GM12865 (cell line): ENCODE results near the gene AEBP1.

Experiments
- DNase-seq: peaks from one replicate; pipeline ENCODE4 v3.0.0; 2010; ENCODE audit warnings: low read depth
- H3K4me3 ChIP-seq: 2 replicates; pipeline ENCODE4 v1.5.1; 2011; ENCODE audit warnings: mild to moderate bottlenecking, low read depth, low read length, control low read depth
- TF ChIP-seq, protein P1 (sequence below): IDR thresholded peaks from 2 replicates; pipeline ENCODE4 v1.5.1; 2011; ENCODE audit warnings: low read length, control low read depth, low read depth, inconsistent platforms; ENCODE audit not compliant: insufficient read depth; ENCODE audit errors: missing control alignments

Gene AEBP1

DNA sequence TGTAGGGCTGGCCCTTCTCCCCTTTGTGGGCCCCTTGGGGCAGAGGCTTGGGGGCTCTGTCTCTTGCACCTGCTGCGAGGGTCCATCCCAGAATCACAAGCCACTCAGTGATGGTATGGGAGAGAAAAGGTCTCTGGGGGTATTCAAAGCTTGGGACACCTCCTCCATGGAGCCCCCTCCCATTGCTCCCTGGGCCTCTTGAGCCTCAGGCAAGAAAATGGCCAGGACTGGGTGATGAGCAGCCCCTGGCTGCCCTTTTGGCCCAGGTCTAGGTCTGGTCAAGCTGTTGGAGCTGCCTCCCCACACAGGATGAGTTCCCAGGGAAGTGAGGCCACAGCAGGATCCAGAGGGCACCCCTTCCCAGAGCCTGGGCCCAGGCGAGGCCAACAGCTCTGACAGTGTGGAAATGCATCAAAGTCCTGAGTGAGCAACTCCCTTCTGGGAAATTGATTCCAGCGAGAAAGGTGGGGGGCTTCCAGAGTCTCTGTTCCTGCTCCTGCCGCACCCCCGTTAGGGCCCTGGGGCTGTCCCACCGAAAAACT is 40.4 kb downstream of the AEBP1 start:
- DNase-seq = no peak
- TF ChIP-seq, protein P1, sequence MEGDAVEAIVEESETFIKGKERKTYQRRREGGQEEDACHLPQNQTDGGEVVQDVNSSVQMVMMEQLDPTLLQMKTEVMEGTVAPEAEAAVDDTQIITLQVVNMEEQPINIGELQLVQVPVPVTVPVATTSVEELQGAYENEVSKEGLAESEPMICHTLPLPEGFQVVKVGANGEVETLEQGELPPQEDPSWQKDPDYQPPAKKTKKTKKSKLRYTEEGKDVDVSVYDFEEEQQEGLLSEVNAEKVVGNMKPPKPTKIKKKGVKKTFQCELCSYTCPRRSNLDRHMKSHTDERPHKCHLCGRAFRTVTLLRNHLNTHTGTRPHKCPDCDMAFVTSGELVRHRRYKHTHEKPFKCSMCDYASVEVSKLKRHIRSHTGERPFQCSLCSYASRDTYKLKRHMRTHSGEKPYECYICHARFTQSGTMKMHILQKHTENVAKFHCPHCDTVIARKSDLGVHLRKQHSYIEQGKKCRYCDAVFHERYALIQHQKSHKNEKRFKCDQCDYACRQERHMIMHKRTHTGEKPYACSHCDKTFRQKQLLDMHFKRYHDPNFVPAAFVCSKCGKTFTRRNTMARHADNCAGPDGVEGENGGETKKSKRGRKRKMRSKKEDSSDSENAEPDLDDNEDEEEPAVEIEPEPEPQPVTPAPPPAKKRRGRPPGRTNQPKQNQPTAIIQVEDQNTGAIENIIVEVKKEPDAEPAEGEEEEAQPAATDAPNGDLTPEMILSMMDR = no peak
- H3K4me3 ChIP-seq = no peak overlapping the region

DNA sequence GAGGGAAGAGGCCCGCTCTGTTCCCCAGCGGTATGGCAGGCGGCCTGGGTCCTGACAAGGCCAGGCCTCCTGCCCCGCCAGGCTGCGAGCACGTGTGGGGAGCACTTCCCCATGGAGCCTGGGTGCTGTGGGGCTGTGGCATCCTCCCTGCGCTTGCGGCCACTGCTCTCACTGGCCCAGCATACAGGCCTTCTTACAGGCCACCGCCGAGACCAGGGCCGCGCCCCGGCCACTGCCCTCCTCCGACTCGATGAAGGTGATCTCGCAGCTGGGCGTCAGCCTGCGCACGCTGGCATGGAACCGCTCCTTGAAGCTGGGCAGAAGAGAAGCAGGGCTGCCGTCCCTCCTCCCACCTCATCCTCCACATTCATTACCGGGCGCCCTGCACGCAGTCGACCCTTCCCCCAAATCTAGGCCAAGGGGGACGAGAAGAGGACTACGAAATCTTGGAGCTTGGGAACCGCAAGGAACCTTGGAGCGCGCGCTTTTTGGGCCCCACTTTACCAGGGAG is 40.9 kb downstream of the AEBP1 start:
- TF ChIP-seq, protein P1 = no peak
- H3K4me3 ChIP-seq = no peak overlapping the region
- no peak for DNase-seq

DNA sequence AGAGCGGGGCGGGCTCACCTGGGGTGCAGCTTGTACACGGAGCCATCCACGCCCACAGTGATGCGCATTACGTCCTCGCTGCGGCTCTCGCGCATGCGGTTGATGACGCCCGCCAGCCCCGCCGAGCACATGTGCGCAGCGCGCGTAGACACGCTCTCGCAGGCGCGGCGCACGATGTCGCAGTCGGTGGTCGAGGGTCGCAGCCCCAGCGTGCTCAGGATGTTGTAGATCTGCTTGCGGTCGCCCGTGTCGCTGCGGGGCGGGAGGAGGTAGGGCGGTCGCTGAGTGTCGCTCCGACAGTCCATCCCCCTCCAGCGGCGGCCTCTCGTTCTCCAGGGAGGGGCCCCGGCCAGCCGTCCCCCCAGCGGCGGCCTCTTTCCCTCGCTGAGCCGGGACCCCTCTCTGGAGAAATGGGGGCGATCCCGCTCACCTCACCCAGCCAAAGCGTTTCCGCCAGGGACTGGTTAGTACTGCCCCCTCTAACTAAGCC is 41.4 kb downstream of the AEBP1 start:
- no peak for DNase-seq
- TF ChIP-seq, protein P1 = no peak
- no peak overlapping the region for H3K4me3 ChIP-seq

DNA sequence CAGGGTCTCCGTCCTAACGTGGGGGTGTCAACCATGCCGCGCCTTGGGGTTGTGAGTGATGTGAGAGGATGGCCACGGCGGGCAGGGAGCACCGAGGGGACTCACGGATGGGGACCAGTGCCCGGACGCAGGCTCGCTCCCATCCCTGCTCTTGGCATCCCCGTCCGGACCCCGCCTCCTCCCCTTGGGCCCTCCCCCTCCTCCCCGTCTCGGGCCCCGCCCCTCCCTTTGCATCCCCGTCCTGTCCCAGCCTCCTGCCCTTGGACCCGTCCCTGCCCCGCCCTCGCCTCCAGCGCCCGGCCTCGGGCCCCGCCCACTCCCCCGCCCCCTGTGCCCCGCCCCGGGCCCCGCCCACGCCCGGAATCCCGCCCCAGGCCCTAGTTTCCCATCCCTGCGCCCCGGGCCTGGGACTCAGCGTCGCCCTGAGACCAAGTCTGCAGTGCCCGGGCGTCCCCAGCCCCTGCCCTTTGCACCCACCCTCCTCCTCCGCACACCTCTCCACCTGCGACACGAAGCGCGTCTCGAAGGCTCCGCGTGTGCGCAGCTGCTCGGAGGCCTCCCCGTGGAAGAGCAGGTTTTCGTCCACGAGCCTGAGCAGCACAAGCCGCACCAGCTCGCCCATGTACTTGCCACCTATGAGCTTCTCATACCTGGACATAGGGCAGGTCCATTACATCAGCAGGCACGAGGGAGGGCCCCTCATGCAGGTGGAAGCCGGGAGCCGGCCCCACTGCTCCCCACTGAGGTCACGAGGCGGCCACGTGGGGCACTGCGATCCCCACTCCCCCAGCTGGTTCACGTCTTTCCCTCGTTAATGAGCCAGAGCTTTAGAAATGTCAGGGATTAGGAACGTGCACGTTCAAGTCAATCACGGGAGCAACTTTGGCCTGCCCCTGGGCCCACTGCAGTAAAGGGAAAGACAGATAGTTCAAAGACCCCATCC is 42.1 kb downstream of the AEBP1 start:
- DNase-seq = peak; percentile 43
- TF ChIP-seq, protein P1 = no peak
- H3K4me3 ChIP-seq = no peak overlapping the region

DNA sequence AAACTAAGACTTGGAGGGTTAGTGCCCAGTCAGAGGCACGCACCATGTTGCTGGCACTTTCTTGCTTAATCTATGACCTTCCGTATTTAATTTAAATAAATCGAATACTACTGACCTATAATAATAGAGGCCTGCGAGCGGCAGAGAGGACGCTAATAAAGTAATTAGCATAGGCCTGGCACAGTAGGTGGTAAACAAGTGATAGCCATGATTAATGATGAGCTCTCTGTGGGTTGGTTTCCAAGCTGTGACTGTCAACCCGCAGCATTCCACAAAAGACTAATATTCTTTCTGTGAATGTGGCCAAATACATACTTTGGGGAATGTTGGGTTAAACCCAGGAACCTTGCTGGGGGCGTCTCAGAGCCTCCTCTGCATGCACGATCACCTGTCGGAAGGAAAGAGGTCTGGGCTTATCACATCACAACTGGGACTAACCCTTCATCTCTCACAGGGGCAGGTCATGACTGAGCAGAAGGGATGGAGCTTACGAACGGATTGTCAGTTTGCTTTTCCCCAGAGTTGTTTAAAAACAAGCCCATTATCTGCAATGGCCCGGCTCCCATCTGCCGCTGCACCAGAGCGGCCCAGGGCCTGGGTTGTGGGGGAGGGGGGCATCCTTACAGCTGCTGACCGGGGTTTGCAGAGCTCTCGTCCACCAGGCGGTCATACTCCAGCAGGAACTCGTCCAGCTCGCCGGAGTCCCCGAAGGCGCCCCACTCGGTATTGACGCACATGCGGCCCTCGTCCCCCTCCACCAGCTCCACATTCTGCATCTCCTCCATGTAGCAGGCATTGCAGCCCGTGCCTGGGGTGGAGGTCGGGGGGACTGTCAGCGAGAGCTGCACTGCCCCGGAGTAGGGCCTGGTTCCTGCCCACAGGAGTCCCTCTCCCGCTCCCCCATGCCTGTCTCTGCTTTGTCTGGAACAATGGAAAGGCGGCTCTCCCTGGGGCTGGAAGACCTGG is 43.2 kb downstream of the AEBP1 start:
- no peak overlapping the region for H3K4me3 ChIP-seq
- no peak for DNase-seq
- TF ChIP-seq, protein P1 = no peak

DNA sequence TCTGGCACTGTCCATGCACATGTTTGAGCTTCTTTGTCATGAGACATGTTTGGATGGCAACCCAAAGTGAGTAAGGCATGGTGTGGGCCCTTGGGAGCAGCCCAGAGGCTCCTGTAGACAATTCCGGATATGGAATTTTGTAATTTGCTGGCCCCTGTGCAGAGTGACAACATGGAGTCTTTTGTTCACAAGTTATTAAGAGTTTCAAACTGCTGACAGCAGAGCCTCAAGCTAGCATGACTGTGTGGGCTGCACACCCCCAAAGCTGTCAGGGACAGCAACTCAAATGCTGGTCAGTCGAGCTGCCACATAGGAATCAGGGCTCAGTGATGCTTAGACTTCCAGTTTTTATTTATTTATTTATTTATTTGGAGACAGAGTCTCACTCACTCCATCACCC is 44.0 kb downstream of the AEBP1 start:
- H3K4me3 ChIP-seq = no peak overlapping the region
- TF ChIP-seq, protein P1 = no peak
- no peak for DNase-seq
